ENCODE results near the gene SPATS2L.

DNA sequence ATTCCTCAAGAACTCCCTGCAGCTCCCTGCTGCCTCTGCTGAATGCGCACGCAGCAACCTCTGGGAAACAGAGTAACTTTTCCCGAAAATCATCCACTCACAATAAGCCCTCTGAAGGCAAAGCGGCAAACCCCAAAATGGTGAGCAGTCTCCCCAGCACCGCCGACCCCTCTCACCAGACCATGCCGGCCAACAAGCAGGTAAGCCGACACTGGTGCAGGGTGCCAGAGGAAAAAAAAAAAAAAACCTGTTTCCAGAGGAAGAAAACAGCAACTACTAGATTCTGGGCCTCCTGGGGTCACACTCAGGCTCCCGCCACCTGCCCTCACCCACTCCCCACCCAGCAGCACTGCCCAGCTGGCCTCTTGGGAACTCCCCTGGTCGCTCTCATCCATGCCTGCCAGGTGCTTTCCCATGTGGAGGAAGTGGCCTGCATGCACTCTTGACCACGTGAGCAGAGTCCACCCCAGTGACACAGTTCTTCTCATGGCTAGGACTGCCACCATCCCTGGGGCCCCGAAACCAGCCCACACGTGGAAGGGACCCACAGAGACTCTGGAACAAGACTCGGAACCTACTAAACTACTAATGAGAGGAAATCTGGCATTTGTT lies 166.5 kb downstream of the SPATS2L start:
- no peak for TF ChIP-seq NFKB2 (CRISPR knock-in tag; IDR thresholded peaks at IDR 0.05; ENCODE audit: borderline replicate concordance)
- no peak for TF ChIP-seq ZNF263 (CRISPR knock-in tag; IDR thresholded peaks at IDR 0.05)
